Effector CD4-positive, alpha-beta T cell (primary cell): ENCODE measurements around the gene OPTC.
"Not testable (repeated sequence)": the region's sequence is repeated elsewhere in the genome, so short reads cannot be mapped to it uniquely, and the experiment has no call there.

Experiments used
- DNase-seq: peaks from one replicate; pipeline ENCODE4 v3.0.0-alpha.2; 2020

OPTC gene

DNA sequence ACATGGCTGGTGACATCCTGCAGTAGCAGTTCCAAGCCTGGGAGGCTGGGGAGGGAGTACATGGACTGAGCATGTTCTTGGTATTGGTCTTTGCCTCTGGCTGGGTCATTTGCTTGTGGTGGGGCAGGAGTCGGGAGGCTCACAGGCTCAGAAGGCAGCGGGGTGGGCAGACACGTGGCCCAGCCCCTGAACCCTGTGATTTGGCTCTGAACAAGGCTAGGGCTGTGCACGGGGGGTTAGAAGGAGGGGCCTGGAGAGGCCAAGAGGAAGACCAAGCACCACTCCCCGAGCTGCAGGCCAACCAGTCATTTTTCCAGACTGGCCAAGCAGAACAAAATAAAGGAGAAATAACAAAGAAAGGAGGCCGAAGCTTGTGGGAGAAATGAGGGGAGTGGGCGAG, 28.0 kb upstream of the OPTC start:
- DNase-seq: no peak

DNA sequence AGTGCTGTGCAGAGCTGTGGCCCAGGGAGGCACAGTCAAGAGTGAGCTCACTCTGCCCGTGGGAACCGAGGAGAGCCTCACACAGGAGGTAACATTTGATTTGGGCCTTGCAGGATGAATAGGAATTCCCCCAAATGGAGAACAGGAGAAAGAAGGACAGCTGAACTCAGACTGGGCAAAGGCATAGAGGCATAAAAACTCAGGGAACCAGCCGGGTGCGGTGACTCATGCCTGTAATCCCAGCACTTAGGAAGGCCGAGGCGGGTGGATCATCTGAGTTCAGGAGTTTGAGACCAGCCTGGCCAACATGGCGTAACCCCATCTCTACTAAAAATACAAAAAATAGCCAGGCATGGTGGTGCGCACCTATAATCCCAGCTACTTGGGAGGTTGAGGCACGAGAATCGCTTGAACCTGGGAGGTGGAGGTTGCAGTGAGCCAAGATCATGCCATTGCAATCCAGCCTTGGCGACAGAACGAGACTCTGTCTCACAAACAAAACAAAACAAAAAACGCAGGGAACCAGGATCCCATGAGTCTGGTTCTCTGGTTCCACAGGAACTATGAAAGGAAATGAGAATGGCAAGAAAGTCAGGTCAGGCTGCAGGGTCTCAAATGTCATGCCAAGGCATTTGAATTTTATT, 26.9 kb upstream of the OPTC start:
- not testable (repeated sequence) for DNase-seq

DNA sequence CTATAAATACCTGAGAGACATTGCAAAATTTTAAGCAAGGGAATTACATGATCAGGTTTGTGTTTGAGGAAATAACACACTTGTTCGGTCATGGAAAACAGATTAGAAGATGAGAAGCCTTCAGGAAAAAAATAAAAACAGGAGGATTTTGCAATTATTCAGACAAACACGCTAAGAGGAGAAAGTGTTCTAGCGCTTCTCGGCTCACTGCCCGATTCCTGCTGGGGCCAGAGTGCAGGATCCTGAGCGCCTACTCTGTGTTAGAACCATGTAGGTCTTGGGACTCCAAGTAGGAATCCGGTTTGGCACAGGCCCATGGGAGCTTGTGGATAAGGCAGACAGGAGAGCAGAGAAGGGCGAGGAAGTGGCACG, 26.4 kb upstream of the OPTC start:
- DNase-seq: no peak

DNA sequence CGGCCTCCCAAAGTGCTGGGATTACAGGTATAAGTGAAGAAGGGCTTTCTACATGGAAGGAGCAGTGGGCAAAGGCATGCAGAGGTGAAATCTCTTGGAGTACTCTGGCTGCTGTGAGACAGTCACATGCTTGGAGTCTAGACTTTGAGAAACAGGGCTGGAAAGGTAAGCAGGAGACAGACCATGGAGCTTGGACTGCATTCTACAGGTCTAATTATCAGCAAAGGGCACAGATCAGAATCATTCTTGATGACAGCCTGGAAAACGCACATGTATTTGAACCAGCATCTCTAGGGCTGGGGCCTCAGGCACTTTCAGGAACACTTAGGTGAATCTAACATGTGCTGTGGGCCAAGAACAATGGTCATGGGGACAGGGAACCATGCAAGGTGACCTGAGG, 25.6 kb upstream of the OPTC start:
- no peak for DNase-seq

DNA sequence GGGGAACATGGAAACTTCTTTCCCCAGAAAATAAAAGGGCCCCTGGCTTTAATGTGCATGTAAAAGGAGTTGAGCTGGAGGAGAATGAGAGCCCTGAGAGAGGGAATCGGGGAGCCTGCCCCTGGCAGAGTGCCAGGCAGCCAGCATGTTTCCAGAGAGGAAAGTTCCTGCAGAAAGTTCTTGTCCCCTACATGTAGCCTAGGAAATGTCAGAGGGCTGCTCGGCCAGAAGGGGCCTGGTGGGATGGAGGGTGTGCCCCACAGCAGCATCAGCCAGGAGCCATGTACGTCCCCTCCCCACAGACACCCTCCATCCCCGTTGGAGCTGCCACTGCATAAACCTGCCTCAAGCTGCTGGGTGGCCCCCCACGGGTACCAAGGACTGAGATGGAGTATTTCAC, 23.7 kb upstream of the OPTC start:
- no peak for DNase-seq

GRCh38 chr1:203471841-203472240, 22.1 kb upstream of the OPTC start:
- no peak for DNase-seq

GRCh38 chr1:203473281-203473680, 20.7 kb upstream of the OPTC start:
- no peak for DNase-seq

DNA sequence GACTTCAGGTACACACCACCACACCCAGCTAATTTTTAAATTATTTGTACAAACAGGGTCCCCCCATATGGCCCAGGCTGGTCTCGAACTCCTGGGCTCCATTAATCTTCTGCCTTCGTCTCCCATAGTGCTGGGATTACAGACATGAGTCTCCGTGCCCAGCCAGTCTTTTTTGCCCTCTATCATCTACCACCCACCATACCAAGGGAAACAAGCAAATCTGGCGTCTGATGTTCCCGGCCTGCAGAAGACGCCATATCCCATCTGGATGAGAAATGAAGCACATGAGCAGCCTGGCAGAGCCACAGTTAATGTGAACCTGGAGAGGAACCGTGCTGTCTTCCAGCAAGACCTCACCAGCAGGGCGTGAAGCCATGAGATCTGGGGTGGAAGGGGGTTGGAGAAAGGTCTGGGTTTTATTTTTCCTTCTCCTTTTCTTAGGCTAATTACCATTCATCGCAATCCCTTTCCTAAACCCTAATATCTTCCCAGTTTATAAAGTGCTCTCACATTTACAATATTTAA, 20.1 kb upstream of the OPTC start:
- DNase-seq: no peak

DNA sequence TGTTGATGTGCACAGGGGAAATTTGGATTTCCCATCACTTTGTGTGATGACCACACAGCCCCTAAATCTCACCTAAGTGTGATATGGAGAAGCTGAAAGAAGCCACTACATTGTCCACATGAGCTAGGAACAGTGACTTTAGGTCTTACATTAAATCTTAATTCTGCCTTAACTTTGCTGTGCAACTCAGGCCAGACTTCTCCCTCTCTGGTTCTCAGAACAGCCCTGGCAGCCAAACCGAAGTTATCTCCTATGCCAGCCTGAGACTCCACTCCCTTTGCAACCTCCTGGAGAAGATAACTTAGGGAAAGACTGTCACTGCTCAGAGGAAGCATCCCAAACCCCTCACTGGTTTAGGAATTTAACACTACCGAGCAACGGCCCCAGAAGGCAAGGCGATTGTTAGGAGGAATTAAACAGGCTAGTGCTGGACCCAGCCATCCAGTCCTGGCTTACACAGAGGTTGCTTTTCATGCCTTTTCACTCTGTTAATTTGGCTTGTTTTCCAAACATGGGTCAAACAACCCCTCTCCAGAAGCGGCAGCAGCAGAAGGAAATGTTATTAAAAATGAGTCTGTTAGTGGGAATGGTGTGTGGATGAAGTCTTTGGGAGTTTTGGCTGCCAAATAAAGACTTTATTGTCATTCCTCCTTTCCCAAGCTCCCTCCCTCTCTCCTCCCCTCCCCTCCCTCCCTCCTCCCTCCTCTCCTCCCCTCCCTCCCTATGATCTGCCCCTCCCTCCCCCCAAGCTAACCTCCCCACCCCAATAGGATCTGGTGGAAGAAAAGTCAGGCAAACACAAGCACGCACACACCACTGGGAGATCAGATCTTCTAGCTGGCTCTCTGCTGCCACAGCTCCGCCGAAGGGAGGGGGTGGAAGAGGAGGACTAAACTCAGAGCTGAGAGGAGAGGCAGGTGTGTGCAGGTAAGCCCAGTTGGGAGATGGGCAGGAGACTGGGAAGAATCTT, 18.7 kb upstream of the OPTC start, which contains the start of gene PRELP:
Gene PRELP, plus strand, starts transcription at position 795 of the 970 bp plus-strand sequence. CDS start 7,379 bp downstream, outside the sequence.
- DNase-seq: no peak

- no peak for DNase-seq
Observed at GRCh38 chr1:203476216-203476814, 17.6 kb upstream of the OPTC start.

GRCh38 chr1:203477748-203478147, 16.2 kb upstream of the OPTC start:
- DNase-seq: no peak

- no peak for DNase-seq
Observed at GRCh38 chr1:203478231-203478630, 15.7 kb upstream of the OPTC start.

- no peak for DNase-seq
Observed at GRCh38 chr1:203478986-203479385, 15.0 kb upstream of the OPTC start.

DNA sequence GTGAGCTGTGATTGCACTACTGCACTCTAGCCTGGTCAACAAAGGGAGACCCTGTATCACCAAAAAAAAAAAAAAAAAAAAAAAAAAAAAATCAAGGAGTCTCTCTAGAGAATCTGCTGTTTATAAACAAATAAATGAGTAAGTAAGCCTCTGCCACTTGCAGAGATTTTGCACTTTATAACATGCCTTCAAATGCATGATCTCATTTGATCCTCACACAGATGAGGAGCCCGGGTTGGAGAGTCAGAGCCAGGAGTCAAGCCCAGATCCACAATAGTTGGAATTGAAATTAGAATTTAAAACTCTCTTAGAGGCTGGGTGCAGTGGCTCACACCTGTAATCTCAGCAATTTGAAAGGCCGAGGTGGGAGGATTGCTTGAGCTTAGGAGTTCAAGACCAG, 14.3 kb upstream of the OPTC start:
- DNase-seq: no peak

DNA sequence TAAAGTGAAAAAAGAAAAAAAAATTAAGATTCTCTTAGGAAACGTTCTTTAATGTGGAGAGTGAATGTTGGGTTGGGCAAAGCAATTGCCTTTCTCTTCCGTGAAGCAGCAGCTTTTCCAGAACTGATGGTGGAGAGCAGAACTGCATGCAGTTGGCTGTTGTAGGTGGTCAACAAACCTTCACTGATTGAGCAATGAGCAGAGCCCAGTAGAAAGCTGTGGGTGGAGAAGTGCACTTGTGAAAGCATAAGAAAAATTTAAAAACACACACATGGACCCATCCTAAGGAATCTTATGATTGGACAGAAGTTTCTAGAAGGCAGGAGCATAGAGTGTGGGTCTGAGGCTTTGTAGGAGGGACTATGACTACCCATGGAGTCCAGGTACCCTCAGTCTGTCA, 13.9 kb upstream of the OPTC start:
- DNase-seq: no peak

- peak; percentile 21 for DNase-seq
Observed at GRCh38 chr1:203480525-203481084, 13.3 kb upstream of the OPTC start.

DNA sequence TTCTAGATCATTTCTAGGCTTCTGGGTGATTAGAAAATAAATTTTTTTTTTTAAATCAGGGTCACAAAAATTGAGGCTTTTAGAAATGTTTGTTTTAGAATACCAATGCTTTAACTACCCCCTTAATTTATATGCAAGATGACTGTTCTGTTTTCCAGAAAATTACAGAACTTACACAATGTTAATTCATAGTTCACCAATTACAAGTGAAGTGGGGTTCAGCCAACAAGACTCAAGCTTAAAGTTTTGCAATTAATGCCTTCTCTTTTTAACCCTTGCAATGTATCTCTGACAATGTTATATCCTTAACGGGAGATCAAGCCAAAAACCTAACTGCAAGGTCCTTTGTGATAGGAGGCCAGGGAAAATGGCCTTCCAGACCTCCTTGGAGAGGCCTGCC, 12.8 kb upstream of the OPTC start:
- no peak for DNase-seq

DNA sequence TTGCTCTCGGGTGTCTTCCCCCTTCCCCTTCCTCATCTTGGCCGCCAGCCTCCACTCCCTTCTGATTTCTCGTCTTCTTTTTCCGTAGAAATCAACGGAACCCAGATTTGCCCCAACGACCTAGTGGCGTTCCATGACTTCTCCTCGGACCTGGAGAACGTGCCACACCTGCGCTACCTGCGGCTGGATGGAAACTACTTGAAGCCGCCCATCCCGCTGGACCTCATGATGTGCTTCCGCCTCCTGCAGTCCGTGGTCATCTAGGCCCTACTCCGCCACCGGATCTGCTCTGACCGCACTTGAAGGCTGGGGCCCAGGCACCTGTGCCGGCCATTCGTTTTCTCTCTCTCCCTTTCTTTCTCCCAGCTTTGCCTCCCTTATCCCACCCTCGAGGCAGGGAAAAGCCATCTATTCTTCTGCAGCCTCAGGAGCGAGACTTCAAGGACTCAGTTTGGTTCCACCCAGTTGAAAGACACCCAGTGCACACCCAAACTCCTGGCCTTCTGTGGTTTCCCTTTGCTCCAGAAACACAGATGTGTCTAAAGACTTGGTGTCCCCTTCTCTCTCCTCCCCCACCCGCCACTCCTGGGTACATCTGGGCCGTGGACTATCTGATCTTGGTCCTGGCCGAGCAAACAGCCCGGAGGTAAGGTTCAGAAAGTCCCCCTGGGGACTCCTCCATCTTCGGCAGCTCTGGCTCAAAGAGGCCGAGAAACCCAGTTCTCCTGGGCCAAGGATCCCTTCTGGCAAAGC, 7.2 kb upstream of the OPTC start:
- no peak for DNase-seq

- no peak for DNase-seq
Observed at GRCh38 chr1:203488539-203488938, 5.4 kb upstream of the OPTC start.

GRCh38 chr1:203490607-203491006, 3.3 kb upstream of the OPTC start:
- no peak for DNase-seq

- DNase-seq: no peak
Observed at GRCh38 chr1:203491664-203492063, 2.3 kb upstream of the OPTC start.

GRCh38 chr1:203492082-203492747, 1.7 kb upstream of the OPTC start:
- DNase-seq: no peak
